ENCODE results near the gene CX3CL1. TPM values are rescaled to one million over a fixed set of nuclear protein-coding genes. Genes with fewer than 3 reads are reported as not detected.

Gene CX3CL1
- total and polyA plus RNA-seq, 7 donors, result 3.3 to 13.5 (median 6.2) TPM

GRCh38 chr16:57376313-57376818 is 4.1 kb downstream of the CX3CL1 start:
- intact Hi-C loops (cut with DNase I), result no loop called here
- Histone ChIP-seq H3K27ac (no peak overlapping the region), H3K4me3 (no peak overlapping the region), H3K27me3 (ENCODE audit: insufficient read depth in 3 of 3, low read length in 2 of 3) (peaks cover 0 to 5% (median 4%) of the 10 kb centered on the region in 3 donors), H3K4me1 (no peaks in the 10 kb centered on the region), H3K36me3 (ENCODE audit: insufficient read depth in 1 of 2, low read depth in 1 of 2) (no peaks in the 10 kb centered on the region), H3K9me3 (no peaks in the 10 kb centered on the region)
- ATAC-seq, result no peak
- DNase-seq, result no peak
- WGBS, 3 donors, result 89 to 96% (median 91%) methylated on average over 3 of the region's 3 CpGs
- TF ChIP-seq, protein P1, sequence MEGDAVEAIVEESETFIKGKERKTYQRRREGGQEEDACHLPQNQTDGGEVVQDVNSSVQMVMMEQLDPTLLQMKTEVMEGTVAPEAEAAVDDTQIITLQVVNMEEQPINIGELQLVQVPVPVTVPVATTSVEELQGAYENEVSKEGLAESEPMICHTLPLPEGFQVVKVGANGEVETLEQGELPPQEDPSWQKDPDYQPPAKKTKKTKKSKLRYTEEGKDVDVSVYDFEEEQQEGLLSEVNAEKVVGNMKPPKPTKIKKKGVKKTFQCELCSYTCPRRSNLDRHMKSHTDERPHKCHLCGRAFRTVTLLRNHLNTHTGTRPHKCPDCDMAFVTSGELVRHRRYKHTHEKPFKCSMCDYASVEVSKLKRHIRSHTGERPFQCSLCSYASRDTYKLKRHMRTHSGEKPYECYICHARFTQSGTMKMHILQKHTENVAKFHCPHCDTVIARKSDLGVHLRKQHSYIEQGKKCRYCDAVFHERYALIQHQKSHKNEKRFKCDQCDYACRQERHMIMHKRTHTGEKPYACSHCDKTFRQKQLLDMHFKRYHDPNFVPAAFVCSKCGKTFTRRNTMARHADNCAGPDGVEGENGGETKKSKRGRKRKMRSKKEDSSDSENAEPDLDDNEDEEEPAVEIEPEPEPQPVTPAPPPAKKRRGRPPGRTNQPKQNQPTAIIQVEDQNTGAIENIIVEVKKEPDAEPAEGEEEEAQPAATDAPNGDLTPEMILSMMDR (IDR thresholded peaks at IDR 0.05), result no peak

GRCh38 chr16:57377080-57377841 is 5.0 kb downstream of the CX3CL1 start:
- intact Hi-C loops (cut with DNase I), result no loop called here
- Histone ChIP-seq H3K9me3 (no peaks in the 10 kb centered on the region), H3K4me1 (no peaks in the 10 kb centered on the region), H3K4me3 (no peak overlapping the region), H3K27me3 (ENCODE audit: insufficient read depth in 3 of 3, low read length in 2 of 3) (peaks cover 0 to 4% (median 3%) of the 10 kb centered on the region in 3 donors), H3K27ac (no peak overlapping the region), H3K36me3 (ENCODE audit: insufficient read depth in 1 of 2, low read depth in 1 of 2) (no peaks in the 10 kb centered on the region)
- DNase-seq, result no peak
- TF ChIP-seq, protein P1 (IDR thresholded peaks at IDR 0.05), result no peak
- WGBS, 3 donors, result 46 to 58% (median 47%) methylated on average over 5 of the region's 5 CpGs
- no peak for ATAC-seq

DNA sequence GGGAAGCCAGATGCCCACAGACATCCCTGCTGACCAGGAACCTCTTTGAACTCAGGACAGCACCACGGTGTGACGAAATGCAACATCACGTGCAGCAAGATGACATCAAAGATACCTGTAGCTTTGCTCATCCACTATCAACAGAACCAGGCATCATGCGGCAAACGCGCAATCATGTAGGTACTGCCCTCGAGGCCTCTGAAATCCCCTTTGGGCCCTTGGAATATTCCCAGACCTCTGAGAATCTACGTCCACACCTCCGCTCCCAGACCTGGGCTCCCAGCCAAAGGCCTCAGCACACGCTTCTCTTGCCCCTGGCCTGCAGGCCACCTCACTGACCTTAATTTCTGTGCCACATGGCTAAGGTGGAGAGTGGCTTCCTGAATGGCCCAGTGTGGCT is 7.3 kb downstream of the CX3CL1 start:
- H3K27ac ChIP-seq, result no peak overlapping the region
- peaks cover 0 to 3% (median 0%) of the 10 kb centered on the region in 3 donors for H3K27me3 ChIP-seq (ENCODE audit: insufficient read depth in 3 of 3, low read length in 2 of 3)
- intact Hi-C loops (cut with DNase I), result no loop called here
- 70 to 75% (median 71%) methylated on average over 10 of the region's 10 CpGs for WGBS, 3 donors
- no peaks in the 10 kb centered on the region for H3K9me3 ChIP-seq
- H3K4me1 ChIP-seq, result no peaks in the 10 kb centered on the region
- H3K36me3 ChIP-seq (ENCODE audit: insufficient read depth in 1 of 2, low read depth in 1 of 2), result no peaks in the 10 kb centered on the region
- no peak for DNase-seq
- no peak for ATAC-seq
- H3K4me3 ChIP-seq, result no peak overlapping the region
- TF ChIP-seq, protein P1 (IDR thresholded peaks at IDR 0.05), result no peak

DNA sequence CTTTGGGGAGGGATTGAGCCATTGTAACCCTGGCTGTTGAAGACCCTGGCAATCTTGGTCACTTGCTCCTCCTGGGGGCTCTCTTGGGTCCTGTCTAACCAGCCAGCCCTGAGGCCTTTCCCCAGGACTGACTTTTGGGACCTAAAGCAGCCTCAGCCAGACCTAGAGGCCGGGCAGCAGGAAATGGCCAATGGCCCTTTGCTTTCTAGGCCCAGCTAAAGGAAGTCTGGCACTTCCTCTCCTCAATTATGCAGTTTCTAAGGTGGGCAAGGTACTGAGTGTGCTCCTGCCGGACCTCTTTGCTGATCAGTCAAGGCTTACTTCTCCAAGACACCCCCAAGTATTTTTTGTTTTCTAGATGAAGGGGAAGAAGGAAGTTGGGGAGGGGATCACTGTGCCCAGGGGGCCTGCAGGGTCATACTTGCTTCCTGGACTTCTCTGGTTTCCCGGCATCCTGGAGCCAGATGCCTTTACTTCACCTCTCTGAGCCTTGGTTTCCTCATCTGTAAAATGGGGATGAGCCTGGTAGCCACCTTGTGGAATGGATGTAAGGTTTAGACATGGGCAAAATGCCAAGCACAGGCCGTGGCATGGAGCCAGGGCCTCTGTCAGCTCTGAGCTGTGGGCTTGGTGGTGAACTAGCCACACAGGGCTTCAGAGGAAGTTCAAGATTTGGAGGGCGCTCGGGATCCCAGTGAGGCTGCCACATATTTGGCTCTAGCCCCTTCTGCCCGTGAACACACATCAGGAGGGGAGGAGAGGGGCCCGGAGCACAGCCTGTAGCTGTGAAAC is 8.6 kb downstream of the CX3CL1 start:
- Histone ChIP-seq H3K27me3 (ENCODE audit: insufficient read depth in 3 of 3, low read length in 2 of 3) (peaks cover 0 to 3% (median 0%) of the 10 kb centered on the region in 3 donors), H3K27ac (no peak overlapping the region), H3K4me1 (no peaks in the 10 kb centered on the region), H3K9me3 (no peaks in the 10 kb centered on the region), H3K36me3 (ENCODE audit: insufficient read depth in 1 of 2, low read depth in 1 of 2) (no peaks in the 10 kb centered on the region), H3K4me3 (no peak overlapping the region)
- no peak for ATAC-seq
- no peak for DNase-seq
- 45 to 58% (median 48%) methylated on average over 8 of the region's 8 CpGs for WGBS, 3 donors
- TF ChIP-seq, protein P1 (IDR thresholded peaks at IDR 0.05), result no peak
- intact Hi-C loops (cut with DNase I), result no loop called here

Measured in psoas muscle (tissue), 8 donors.